Natural killer cell (primary cell): ENCODE data around the gene DNAJC15. TPM values are rescaled to one million over a fixed set of nuclear protein-coding genes. Genes with fewer than 3 reads are reported as not detected.

Experiments
- ATAC-seq, 3 donors: fragments of 150-1000 bp in 2 of 3; fragments of 200-7000 bp in 1 of 3; cut with Tn5 transposase; 1 replicate in 1 of 3; 2 replicates in 2 of 3; pipeline ENCODE4 v1.10.0; 2021; ENCODE audit warnings: mild to moderate bottlenecking in 2 of 3, moderate library complexity in 2 of 3
- DNase-seq, 2 donors: peaks; one replicate each; pipeline versions ENCODE4 v3.0.0 to v3.0.0-alpha.2; 2013 to 2021; ENCODE audit warnings: mixed read lengths in 1 of 2
- H3K27ac ChIP-seq: one replicate; pipeline ENCODE4 v1.5.1; 2013; ENCODE audit warnings: mild to moderate bottlenecking, low read length
- H3K27me3 ChIP-seq: one replicate; pipeline ENCODE4 v1.6.1; 2013; ENCODE audit warnings: low read length; ENCODE audit not compliant: control insufficient read depth, insufficient read depth
- H3K36me3 ChIP-seq: one replicate; pipeline ENCODE4 v1.6.1; 2013; ENCODE audit warnings: low read length; ENCODE audit not compliant: control insufficient read depth, insufficient read depth
- H3K4me1 ChIP-seq: one replicate; pipeline ENCODE4 v1.6.1; 2013; ENCODE audit warnings: low read length; ENCODE audit not compliant: control insufficient read depth, insufficient read depth
- H3K4me3 ChIP-seq: one replicate; pipeline ENCODE4 v1.5.1; 2013; ENCODE audit warnings: low read length
- H3K9me3 ChIP-seq: one replicate; pipeline ENCODE4 v1.6.1; 2013; ENCODE audit warnings: low read length; ENCODE audit not compliant: control insufficient read depth, insufficient read depth
- H3K27ac Mint-ChIP-seq, 2 donors: one replicate each; pipeline ENCODE4 v1.8.0; 2022; ENCODE audit warnings: mild to moderate bottlenecking in 2 of 2, mixed read lengths in 2 of 2, moderate library complexity in 1 of 2
- H3K27me3 Mint-ChIP-seq, 2 donors: one replicate each; pipeline ENCODE4 v1.8.0; 2022; ENCODE audit warnings: low read depth in 2 of 2, mixed read lengths in 2 of 2
- H3K36me3 Mint-ChIP-seq: one replicate; pipeline ENCODE4 v1.8.0; 2022; ENCODE audit warnings: mixed read lengths
- H3K4me1 Mint-ChIP-seq, 2 donors: one replicate each; pipeline ENCODE4 v1.8.0; 2022; ENCODE audit warnings: mixed read lengths in 2 of 2
- H3K4me3 Mint-ChIP-seq: one replicate; pipeline ENCODE4 v1.8.0; 2022; ENCODE audit warnings: mild to moderate bottlenecking, moderate library complexity, mixed read lengths
- H3K9me3 Mint-ChIP-seq, 2 donors: one replicate each; pipeline ENCODE4 v1.8.0; 2022; ENCODE audit warnings: mixed read lengths in 2 of 2
- WGBS: methylation state at CpG from one replicate; pipeline ENCODE4 v1.1.7; 2013; ENCODE audit warnings: missing lambda C conversion rate; ENCODE audit not compliant: insufficient coverage; 5-methylcytosine and 5-hydroxymethylcytosine counted together
- intact Hi-C: fragments of 100-400 bp; cut with micrococcal nuclease; formaldehyde crosslinking; loops from one replicate; pipeline ENCODE4 v1.14.2; 2022
- total RNA-seq, 4 donors: library from RNA; stranded (reverse); fragments of 120-200 nt in 1 of 4; gene quantifications; one replicate each; pipeline versions ENCODE4 v1.2.3 to v1.2.4, GENCODE V29; 2013 to 2022
- TF ChIP-seq, protein P1 (sequence below): fragments of 200-600 bp; IDR thresholded peaks from one replicate; pipeline ENCODE4 v1.8.0; 2022; ENCODE audit warnings: antibody characterized with exemption

Gene DNAJC15
- total RNA-seq, 3 donors from 2014 or later (not counting 1 experiment from before 2014, with no cell fraction given): 7.7 to 10.0 (median 8.3) TPM

GRCh38 chr13:43030548-43030947, 7.2 kb downstream of the DNAJC15 start:
- TF ChIP-seq, protein P1, sequence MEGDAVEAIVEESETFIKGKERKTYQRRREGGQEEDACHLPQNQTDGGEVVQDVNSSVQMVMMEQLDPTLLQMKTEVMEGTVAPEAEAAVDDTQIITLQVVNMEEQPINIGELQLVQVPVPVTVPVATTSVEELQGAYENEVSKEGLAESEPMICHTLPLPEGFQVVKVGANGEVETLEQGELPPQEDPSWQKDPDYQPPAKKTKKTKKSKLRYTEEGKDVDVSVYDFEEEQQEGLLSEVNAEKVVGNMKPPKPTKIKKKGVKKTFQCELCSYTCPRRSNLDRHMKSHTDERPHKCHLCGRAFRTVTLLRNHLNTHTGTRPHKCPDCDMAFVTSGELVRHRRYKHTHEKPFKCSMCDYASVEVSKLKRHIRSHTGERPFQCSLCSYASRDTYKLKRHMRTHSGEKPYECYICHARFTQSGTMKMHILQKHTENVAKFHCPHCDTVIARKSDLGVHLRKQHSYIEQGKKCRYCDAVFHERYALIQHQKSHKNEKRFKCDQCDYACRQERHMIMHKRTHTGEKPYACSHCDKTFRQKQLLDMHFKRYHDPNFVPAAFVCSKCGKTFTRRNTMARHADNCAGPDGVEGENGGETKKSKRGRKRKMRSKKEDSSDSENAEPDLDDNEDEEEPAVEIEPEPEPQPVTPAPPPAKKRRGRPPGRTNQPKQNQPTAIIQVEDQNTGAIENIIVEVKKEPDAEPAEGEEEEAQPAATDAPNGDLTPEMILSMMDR: no peak
- H3K27ac Mint-ChIP-seq: peak overlapping the region in 1 of 2 donors; percentile 10
- H3K27ac ChIP-seq: no peak overlapping the region
- H3K4me1 ChIP-seq: peaks cover 1% of the 10 kb centered on the region
- ATAC-seq (no peak), DNase-seq (no peak)
- WGBS: 85% methylated on average over 3 of the region's 4 CpGs
- no peaks in the 10 kb centered on the region for H3K27me3 Mint-ChIP-seq
- peaks cover 10% of the 10 kb centered on the region for H3K36me3 ChIP-seq
- no peak overlapping the region for H3K4me3 ChIP-seq
- intact Hi-C loops: no loop called here
- H3K36me3 Mint-ChIP-seq: peaks cover 6% of the 10 kb centered on the region
- H3K27me3 ChIP-seq: no peaks in the 10 kb centered on the region
- H3K9me3 Mint-ChIP-seq: peaks cover 0 to 2% of the 10 kb centered on the region in 2 donors
- H3K4me3 Mint-ChIP-seq: no peak overlapping the region
- peaks cover 36 to 45% of the 10 kb centered on the region in 2 donors for H3K4me1 Mint-ChIP-seq
- no peaks in the 10 kb centered on the region for H3K9me3 ChIP-seq

GRCh38 chr13:43031881-43032280, 8.5 kb downstream of the DNAJC15 start:
- Mint-ChIP-seq H3K4me1 (peaks cover 37 to 43% of the 10 kb centered on the region in 2 donors), H3K4me3 (no peak overlapping the region), H3K9me3 (peaks cover 0 to 2% of the 10 kb centered on the region in 2 donors), H3K27me3 (no peaks in the 10 kb centered on the region), H3K27ac (no peak overlapping the region), H3K36me3 (peaks cover 6% of the 10 kb centered on the region)
- no peak overlapping the region for H3K4me3 ChIP-seq
- H3K36me3 ChIP-seq: peaks cover 10% of the 10 kb centered on the region
- TF ChIP-seq, protein P1: no peak
- H3K27ac ChIP-seq: no peak overlapping the region
- no peak for DNase-seq
- no peak for ATAC-seq
- H3K27me3 ChIP-seq: no peaks in the 10 kb centered on the region
- H3K4me1 ChIP-seq: no peaks in the 10 kb centered on the region
- H3K9me3 ChIP-seq: no peaks in the 10 kb centered on the region
- intact Hi-C loops: no loop called here
- 95% methylated on average over 4 of the region's 4 CpGs for WGBS

DNA sequence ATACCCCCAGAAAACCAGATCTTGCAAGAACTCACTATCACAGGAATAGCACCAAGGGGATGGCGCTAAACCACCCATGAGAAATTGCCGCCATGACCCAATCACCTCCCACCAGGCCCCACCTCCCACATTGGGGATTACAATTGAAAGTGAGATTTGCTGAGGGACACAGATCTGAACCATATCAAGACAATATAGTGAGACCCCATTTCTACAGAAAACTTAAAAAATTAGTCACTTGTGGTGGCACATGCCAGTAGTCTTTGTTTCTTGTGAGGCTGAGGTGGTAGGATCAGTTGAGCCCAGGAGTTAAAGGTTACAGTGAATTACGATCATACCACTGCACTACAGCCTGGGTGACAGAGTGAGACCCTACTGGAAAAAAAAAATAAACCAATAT, 9.7 kb downstream of the DNAJC15 start:
- intact Hi-C loops: no loop called here

More for the DNA sequence above, 9.7 kb downstream of the DNAJC15 start:
- H3K4me1 Mint-ChIP-seq: peaks cover 40 to 45% of the 10 kb centered on the region in 2 donors
- H3K36me3 Mint-ChIP-seq: peaks cover 6% of the 10 kb centered on the region
- H3K27ac Mint-ChIP-seq: no peak overlapping the region
- DNase-seq (no peak), ATAC-seq (no peak)
- Histone ChIP-seq H3K4me1 (no peaks in the 10 kb centered on the region), H3K27ac (no peak overlapping the region), H3K4me3 (no peak overlapping the region), H3K9me3 (no peaks in the 10 kb centered on the region), H3K36me3 (peaks cover 8% of the 10 kb centered on the region), H3K27me3 (no peaks in the 10 kb centered on the region)
- H3K27me3 Mint-ChIP-seq: no peaks in the 10 kb centered on the region
- H3K4me3 Mint-ChIP-seq: no peak overlapping the region
- H3K9me3 Mint-ChIP-seq: peaks cover 0 to 2% of the 10 kb centered on the region in 2 donors
- TF ChIP-seq, protein P1: no peak
- WGBS: 100% methylated on average over 1 of the region's 3 CpGs
